Subcutaneous adipose tissue (tissue), 4 donors: Measurements from ENCODE around the gene LCN9. TPM values are rescaled to one million over a fixed set of nuclear protein-coding genes. Genes with fewer than 3 reads are reported as not detected.

Experiments
- total RNA-seq, 4 donors: library from RNA; depleted of rRNA; stranded (reverse); fragments of >200 nt; gene quantifications; one replicate each; pipeline ENCODE4 v1.1.0, GENCODE V29; 2016
- TF ChIP-seq, protein P1 (sequence below): fragments of 450-650 bp; IDR thresholded peaks from one replicate; pipeline ENCODE4 v1.5.1; 2016; ENCODE audit warnings: low read depth, mild to moderate bottlenecking, control low read depth, antibody characterized with exemption, moderate library complexity

Gene LCN9
- total RNA-seq, 4 donors from 2014 or later, result not detected

DNA sequence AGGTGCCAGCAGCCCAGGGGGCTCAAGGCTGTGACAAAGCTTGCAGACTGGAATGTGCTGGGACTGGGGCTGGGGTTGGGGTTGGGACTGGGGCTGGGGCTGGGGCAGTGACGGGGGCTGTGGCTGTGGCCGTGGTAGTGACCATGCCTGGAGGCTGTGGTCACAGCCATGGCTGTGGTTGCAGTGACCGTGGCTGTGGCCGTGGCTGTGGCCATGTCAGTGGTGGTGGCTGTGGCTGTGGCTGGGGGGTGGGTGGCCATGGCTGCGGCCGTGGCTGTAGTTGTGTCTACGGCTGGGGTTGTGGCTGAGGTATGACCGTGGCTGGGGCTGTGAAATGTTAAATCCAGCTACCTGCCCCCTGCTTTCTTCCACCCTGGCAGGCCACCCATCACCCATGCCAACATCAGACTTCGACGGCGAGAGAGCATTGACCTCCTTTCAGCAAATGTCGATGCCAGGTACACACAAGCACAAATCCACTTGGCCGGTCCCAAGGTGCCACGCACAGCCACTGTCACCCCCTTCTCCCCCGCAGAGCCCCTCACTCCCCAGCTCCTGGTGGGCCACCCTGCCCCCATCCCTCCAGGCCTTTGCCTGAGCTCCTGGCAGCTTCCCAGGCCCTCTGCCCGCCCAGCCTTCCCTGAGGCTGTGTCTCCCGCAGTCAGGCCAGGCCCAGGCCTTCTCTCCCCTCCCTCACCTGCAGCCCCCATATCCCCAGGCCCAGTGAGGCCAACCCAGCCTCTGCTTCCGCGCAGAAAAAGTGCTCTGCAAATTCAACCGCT lies 15.3 kb downstream of the LCN9 start:
- TF ChIP-seq, protein P1, sequence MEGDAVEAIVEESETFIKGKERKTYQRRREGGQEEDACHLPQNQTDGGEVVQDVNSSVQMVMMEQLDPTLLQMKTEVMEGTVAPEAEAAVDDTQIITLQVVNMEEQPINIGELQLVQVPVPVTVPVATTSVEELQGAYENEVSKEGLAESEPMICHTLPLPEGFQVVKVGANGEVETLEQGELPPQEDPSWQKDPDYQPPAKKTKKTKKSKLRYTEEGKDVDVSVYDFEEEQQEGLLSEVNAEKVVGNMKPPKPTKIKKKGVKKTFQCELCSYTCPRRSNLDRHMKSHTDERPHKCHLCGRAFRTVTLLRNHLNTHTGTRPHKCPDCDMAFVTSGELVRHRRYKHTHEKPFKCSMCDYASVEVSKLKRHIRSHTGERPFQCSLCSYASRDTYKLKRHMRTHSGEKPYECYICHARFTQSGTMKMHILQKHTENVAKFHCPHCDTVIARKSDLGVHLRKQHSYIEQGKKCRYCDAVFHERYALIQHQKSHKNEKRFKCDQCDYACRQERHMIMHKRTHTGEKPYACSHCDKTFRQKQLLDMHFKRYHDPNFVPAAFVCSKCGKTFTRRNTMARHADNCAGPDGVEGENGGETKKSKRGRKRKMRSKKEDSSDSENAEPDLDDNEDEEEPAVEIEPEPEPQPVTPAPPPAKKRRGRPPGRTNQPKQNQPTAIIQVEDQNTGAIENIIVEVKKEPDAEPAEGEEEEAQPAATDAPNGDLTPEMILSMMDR, result no peak

DNA sequence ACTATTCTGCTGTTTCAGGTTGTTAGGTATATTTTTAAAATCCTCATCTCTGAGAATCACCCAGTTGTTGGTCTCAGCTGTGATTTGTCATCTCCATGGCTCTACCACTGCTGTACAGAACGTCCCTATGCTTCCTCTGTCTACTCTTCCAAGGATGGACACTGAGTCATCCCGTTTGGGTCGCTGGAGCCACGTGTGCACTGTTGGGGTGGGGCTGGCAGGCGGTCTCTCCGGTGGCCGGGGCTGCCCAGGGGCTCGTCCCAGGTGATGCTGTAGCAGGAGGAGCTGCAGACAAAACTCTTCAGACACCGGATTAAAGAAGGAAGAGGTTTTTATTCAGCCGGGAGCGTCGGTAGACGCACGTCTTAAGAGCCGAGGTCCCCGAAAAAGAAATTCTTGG lies 16.9 kb downstream of the LCN9 start:
- TF ChIP-seq, protein P1, result no peak

DNA sequence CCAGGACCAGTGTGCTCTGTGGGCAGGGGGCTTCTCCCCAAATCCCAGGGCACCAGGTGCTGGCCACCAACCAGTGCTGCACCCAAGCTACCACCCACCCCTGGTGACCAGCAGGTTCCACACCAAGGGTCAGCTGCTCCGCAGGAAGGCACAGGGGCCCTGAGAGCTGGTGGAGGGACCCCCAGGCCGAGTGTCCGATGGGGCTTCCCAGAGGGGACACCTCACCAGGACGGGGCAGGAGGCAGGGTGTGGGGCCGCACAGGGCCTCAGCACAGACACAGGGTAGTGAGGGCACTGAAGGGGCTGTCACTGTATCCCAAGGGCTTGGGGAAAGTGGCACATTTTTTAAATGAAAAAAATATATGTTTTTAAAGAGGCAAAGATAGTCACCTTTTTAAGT lies 18.1 kb downstream of the LCN9 start:
- TF ChIP-seq, protein P1, result no peak

DNA sequence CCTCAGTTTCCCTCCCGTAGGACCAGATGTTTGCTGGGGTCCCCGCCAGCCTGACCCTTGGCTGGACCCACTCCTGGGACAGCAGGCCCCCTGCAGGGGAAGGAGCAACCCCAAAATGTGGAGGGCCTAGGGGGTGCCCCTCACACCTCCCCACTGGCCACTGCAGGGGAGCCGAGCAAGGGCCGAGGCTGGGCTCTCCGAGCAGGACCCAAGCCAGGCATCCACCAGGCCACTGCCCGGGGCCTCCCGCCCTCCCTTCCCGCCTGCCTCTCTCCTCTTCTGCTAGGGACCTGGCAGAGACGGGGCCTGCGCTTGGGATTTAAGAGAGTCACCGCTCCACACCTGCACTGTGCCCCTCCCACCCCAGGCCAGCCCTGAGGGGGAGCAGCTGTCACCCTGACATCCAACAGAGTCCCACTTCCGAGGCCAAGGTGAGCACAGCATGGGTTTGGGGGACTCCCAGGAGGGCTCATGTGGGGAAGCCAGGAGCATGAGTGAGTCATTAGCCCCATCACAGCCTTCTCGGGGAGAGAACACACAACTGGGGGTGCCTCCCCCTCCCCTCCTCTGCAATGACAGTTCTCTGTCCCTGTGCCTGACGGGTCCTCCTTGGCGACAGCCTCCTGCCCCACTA lies 20.4 kb downstream of the LCN9 start:
- TF ChIP-seq, protein P1, result no peak

DNA sequence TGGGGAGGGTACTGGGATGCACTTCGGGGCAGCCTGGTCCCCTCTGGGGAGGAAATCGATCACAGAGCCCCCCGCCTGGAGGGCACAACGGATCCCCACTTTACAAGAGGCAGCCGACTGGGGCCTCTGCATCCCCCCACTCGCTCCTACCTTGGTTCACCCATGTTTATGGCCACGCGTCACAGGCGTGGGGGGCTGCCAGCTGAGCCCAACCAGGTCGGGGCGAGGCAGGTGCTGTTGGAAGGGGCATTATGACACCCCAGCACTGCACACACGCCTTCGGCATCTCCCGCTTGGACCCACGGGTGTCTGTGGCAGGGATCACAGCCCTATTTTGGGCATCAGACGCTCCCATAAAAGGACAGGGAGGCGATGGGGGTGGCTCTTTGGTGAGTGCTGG lies 21.6 kb downstream of the LCN9 start:
- TF ChIP-seq, protein P1, result no peak

DNA sequence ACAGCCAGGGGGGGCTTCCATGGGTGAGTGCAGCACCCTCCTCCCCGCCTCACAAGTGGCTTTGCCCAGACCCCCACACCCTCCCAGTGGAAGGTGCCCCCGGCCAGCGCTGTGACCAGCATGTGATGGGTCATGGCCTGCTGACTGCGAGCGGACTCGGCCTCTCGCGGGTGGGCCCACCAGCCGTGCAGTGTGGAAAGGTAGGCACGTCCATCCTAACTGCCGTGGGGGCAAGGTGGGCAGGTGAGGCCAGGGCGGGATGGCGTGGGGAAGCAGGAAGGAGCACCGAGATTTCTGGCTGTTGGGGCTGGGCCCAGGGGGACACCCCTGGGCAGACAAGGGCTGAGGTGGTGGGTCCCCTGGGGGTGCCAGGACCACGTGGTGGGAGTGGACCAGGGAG lies 24.1 kb downstream of the LCN9 start:
- TF ChIP-seq, protein P1, result no peak

DNA sequence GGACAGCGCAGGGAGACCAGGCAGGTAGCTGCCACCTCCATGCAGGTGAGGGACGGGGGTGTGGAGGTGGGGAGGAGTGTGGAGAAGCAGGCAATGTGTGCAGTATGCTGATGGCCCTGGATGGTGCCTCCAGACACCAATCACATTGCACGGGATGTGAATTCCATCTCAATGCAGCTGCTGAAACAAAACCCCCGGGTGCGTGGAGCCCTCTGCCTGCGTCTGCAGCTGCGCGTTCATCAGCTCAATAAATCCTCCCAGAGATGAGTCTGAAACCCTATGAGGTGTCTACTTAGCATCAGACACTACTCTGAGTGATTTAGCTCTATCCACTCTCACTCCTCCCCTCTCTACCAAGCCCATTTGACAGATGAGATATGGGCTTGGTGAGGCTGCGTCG lies 25.9 kb downstream of the LCN9 start:
- TF ChIP-seq, protein P1, result no peak
